HCT116 (cell line): ENCODE measurements around the gene PBLD. TPM values are rescaled to one million over a fixed set of nuclear protein-coding genes. Genes with fewer than 3 reads are reported as not detected.

Experiments used
- ATAC-seq: fragments of 200-7000 bp; cut with Tn5 transposase; 2 replicates; pipeline ENCODE4 v1.9.1; 2020; ENCODE audit warnings: mild to moderate bottlenecking, moderate library complexity
- BruUV-seq: library from RNA; stranded (reverse); fragments of 400-500 nt; replicated peaks from 2 replicates; lab custom pipeline; 2021; lab: Mats Ljungman, UMichigan
- CTCF ChIA-PET: fragments of 300-600 bp; sonication (Branson Sonifier 250); formaldehyde crosslinking; loops from one replicate; lab custom pipeline; 2021; ENCODE audit warnings: antibody characterized with exemption; lab: Charles Lee
- POLR2A ChIA-PET: fragments of 300-600, 350-600 bp; sonication (Branson Sonifier 250); formaldehyde crosslinking; loops from one replicate; lab custom pipeline; 2021; ENCODE audit warnings: antibody characterized with exemption; lab: Charles Lee
- RAD21 ChIA-PET, 2 experiments: fragments of 300-600 bp; sonication (Branson Sonifier 250); formaldehyde crosslinking; loops; one replicate each; lab custom pipeline; 2023; ENCODE audit warnings: low total read pairs in 2 of 2; ENCODE audit not compliant: uncharacterized antibody in 2 of 2, unreplicated experiment in 2 of 2, low non-redundant PET in 1 of 2; lab: Charles Lee
- DNase-seq: peaks from one replicate; pipeline ENCODE4 v3.0.0-alpha.2; 2010; ENCODE audit warnings: low read depth, low spot score
- H2AFZ ChIP-seq: fragments of 200-600 bp; shearing (Covaris generic), sonication (generic); 2 replicates; pipeline ENCODE4 v1.6.1; 2017; ENCODE audit warnings: low read depth, mixed run types, mixed read lengths, antibody characterized with exemption, low read length; ENCODE audit not compliant: poor library complexity, severe bottlenecking
- H3K27ac ChIP-seq: 2 replicates; pipeline ENCODE4 v1.5.1; 2012; ENCODE audit warnings: low read depth, low read length
- H3K27me3 ChIP-seq: fragments of 200-600 bp; sonication (generic); 2 replicates; pipeline ENCODE4 v1.6.1; 2016; ENCODE audit warnings: mixed run types, low read length, mixed read lengths; ENCODE audit not compliant: insufficient read depth
- H3K36me3 ChIP-seq, 2 experiments: fragments of 200-500 bp in 1 of 2; fragments of 200-600 bp in 1 of 2; sonication (Bioruptor generic) in 1 of 2; sonication (generic) in 1 of 2; 2 replicates each; pipeline versions ENCODE4 v1.5.1 to v1.6.1; 2014 to 2016; ENCODE audit warnings: low read length in 2 of 2, inconsistent platforms in 1 of 2, mixed read lengths in 1 of 2, mixed run types in 1 of 2; ENCODE audit not compliant: insufficient read depth in 2 of 2, control insufficient read depth in 1 of 2
- H3K4me1 ChIP-seq, 2 experiments: fragments of 200-600 bp in 1 of 2; sonication (generic) in 1 of 2; 2 replicates each; pipeline versions ENCODE4 v1.5.1 to v1.6.1; 2012 to 2017; ENCODE audit warnings: low read length in 2 of 2, inconsistent platforms in 1 of 2, mild to moderate bottlenecking in 1 of 2, mixed read lengths in 1 of 2, mixed run types in 1 of 2, moderate library complexity in 1 of 2; ENCODE audit not compliant: insufficient read depth in 2 of 2, control insufficient read depth in 1 of 2
- H3K4me2 ChIP-seq: fragments of 200-600 bp; sonication (generic); 2 replicates; pipeline ENCODE4 v1.6.1; 2017; ENCODE audit warnings: mixed run types, low read length, mixed read lengths
- H3K4me3 ChIP-seq, 2 experiments: fragments of 200-600 bp in 1 of 2; sonication (generic) in 1 of 2; replicated peaks in 1 of 2; 2 replicates each; pipeline ENCODE4 v1.5.1; 2011 to 2016; ENCODE audit warnings: low read length in 2 of 2, control low read depth in 1 of 2, low read depth in 1 of 2, mild to moderate bottlenecking in 1 of 2, mixed read lengths in 1 of 2, mixed run types in 1 of 2
- H3K79me2 ChIP-seq: fragments of 200-600 bp; sonication (generic); 2 replicates; pipeline ENCODE4 v1.6.1; 2017; ENCODE audit warnings: mild to moderate bottlenecking, mixed run types, low read length, moderate library complexity, mixed read lengths; ENCODE audit not compliant: insufficient read depth
- H3K9ac ChIP-seq: fragments of 200-600 bp; sonication (generic); 2 replicates; pipeline ENCODE4 v1.6.1; 2016; ENCODE audit warnings: low read length, mixed read lengths
- H3K9me2 ChIP-seq: fragments of 200-600 bp; sonication (generic), shearing (Covaris generic); 2 replicates; pipeline ENCODE4 v1.6.1; 2017; ENCODE audit warnings: mixed run types, mild to moderate bottlenecking, moderate library complexity; ENCODE audit not compliant: insufficient read depth
- H3K9me3 ChIP-seq, 2 experiments: fragments of 200-500 bp in 1 of 2; fragments of 200-600 bp in 1 of 2; sonication (Bioruptor generic) in 1 of 2; sonication (generic) in 1 of 2; 2 replicates each; pipeline ENCODE4 v1.6.1; 2014 to 2017; ENCODE audit warnings: low read length in 2 of 2, mixed read lengths in 2 of 2, inconsistent platforms in 1 of 2, low read depth in 1 of 2, mild to moderate bottlenecking in 1 of 2, mixed run types in 1 of 2, moderate library complexity in 1 of 2; ENCODE audit not compliant: control insufficient read depth in 1 of 2, insufficient read depth in 1 of 2
- H4K20me1 ChIP-seq: fragments of 200-600 bp; sonication (generic), shearing (Covaris generic); 2 replicates; pipeline ENCODE4 v1.6.1; 2017; ENCODE audit warnings: mixed run types, mild to moderate bottlenecking, moderate library complexity; ENCODE audit not compliant: insufficient read depth
- ATF3 ChIP-seq: IDR thresholded peaks from 2 replicates; pipeline ENCODE4 v1.6.1; 2012
- CBX3 ChIP-seq: IDR thresholded peaks from 2 replicates; pipeline ENCODE4 v1.6.1; 2012; ENCODE audit warnings: low read depth
- CEBPB ChIP-seq: IDR thresholded peaks from 2 replicates; pipeline ENCODE4 v1.6.1; 2012; ENCODE audit warnings: low read depth
- CTCF ChIP-seq, 3 experiments: fragments of 200-600 bp in 1 of 3; sonication (generic) in 1 of 3; IDR thresholded peaks in 2 of 3; conservative IDR thresholded peaks in 1 of 3; 2 replicates each; pipeline ENCODE4 v1.5.1; 2012 to 2017; ENCODE audit warnings: low read depth in 2 of 3, low read length in 2 of 3, antibody characterized with exemption in 1 of 3, borderline replicate concordance in 1 of 3, control low read depth in 1 of 3, mild to moderate bottlenecking in 1 of 3, mixed read lengths in 1 of 3, mixed run types in 1 of 3, moderate library complexity in 1 of 3; ENCODE audit not compliant: insufficient read depth in 1 of 3
- ELF1 ChIP-seq: IDR thresholded peaks from 2 replicates; pipeline ENCODE4 v1.6.1; 2012; ENCODE audit warnings: low read depth, borderline replicate concordance
- EZH2 ChIP-seq: fragments of 200-600 bp; sonication (generic); IDR thresholded peaks from 2 replicates; pipeline ENCODE4 v1.6.1; 2017; ENCODE audit warnings: antibody characterized with exemption, mixed run types
- JUND ChIP-seq: IDR thresholded peaks from 2 replicates; pipeline ENCODE4 v1.6.1; 2012
- MAX ChIP-seq: IDR thresholded peaks from 2 replicates; pipeline ENCODE4 v1.6.1; 2012
- SIN3A ChIP-seq: IDR thresholded peaks from 2 replicates; pipeline ENCODE4 v1.6.1; 2012; ENCODE audit warnings: low read depth
- SP1 ChIP-seq: IDR thresholded peaks from 2 replicates; pipeline ENCODE4 v1.6.1; 2012; ENCODE audit warnings: low read depth
- intact Hi-C: fragments of 100-400 bp; cut with micrococcal nuclease; formaldehyde crosslinking; loops from 2 replicates; pipeline ENCODE4 v1.10.0; 2022
- total RNA-seq: library from RNA; stranded (reverse); gene quantifications from one replicate; pipeline ENCODE4 v1.2.1, GENCODE V29; 2021; ENCODE audit not compliant: unreplicated experiment

Gene PBLD
- total RNA-seq, 1 experiment from 2014 or later = 2.2 TPM

GRCh38 chr10:68318331-68319059 is 14.2 kb downstream of the PBLD start:
- Histone ChIP-seq H4K20me1 (no peaks in the 10 kb centered on the region), H3K9me3 (no peaks in the 10 kb centered on the region; a peak in 1 of 4 replicates), H3K27me3 (no peaks in the 10 kb centered on the region), H3K9ac (no peak overlapping the region), H3K9me2 (no peaks in the 10 kb centered on the region), H2AFZ (no peak overlapping the region), H3K36me3 (no peaks in the 10 kb centered on the region), H3K4me2 (no peak overlapping the region), H3K79me2 (no peaks in the 10 kb centered on the region), H3K4me1 (no peaks in the 10 kb centered on the region), H3K27ac (no peak overlapping the region), H3K4me3 (no peak overlapping the region)
- DNase-seq (no peak), ATAC-seq (no peak)
- ChIA-PET POLR2A (interaction anchor here (1.2 kb wide), 1 partner anchor 14 kb away, joined by 5 read pairs; the partner anchor contains the start of genes HNRNPH3 and PBLD), CTCF (no interaction called here), RAD21 (interaction anchor here in 1 of 2 experiments (0.7 kb wide), 1 partner anchor 88 kb away, joined by 4 read pairs; no protein-coding TSS in a partner anchor)
- intact Hi-C loops = no loop called here
- BruUV-seq = no TSS peak
- TF ChIP-seq CEBPB (no peak), JUND (no peak), CTCF (IDR thresholded peaks at IDR 0.05 in 2 of 3, conservative IDR thresholded peaks at IDR 0.05 in 1 of 3; ENCODE audit: borderline replicate concordance in 1 of 3, insufficient read depth in 1 of 3, low read depth in 2 of 3, low read length in 2 of 3) (no peak), SP1 (no peak), CBX3 (no peak), MAX (no peak), SIN3A (no peak), ELF1 (no peak), ATF3 (no peak), EZH2 (no peak)
